ENCODE measurements around the gene CPXM1.
A peak's percentile ranks its signal among the peaks of the same experiment; 100 is the strongest.

Gene CPXM1

GRCh38 chr20:2804041-2804828 lies 3.8 kb upstream of the CPXM1 start:
- H3K4me3 ChIP-seq, result no peak overlapping the region
- H3K36me3 ChIP-seq (replicated peaks), result no peaks in the 10 kb centered on the region
- H3K4me1 ChIP-seq, result peaks cover 11% of the 10 kb centered on the region
- in situ Hi-C loops (cut with MboI; ENCODE audit: low sequenced_read_pairs), result no loop called here
- no peak for DNase-seq (ENCODE audit: low spot score in 2 of 2)
- no peaks in the 10 kb centered on the region for H3K9me3 ChIP-seq
- H3K27me3 ChIP-seq (ENCODE audit: low read depth), result no peaks in the 10 kb centered on the region

GRCh38 chr20:2801286-2801728 lies 880 bp upstream of the CPXM1 start:
- H3K9me3 ChIP-seq, result no peaks in the 10 kb centered on the region
- in situ Hi-C loops (cut with MboI; ENCODE audit: low sequenced_read_pairs), result no loop called here
- peaks cover 18% of the 10 kb centered on the region for H3K36me3 ChIP-seq (replicated peaks)
- H3K27me3 ChIP-seq (ENCODE audit: low read depth), result no peaks in the 10 kb centered on the region
- no peak for DNase-seq (ENCODE audit: low spot score in 2 of 2)
- peak overlapping the region; percentile 63 for H3K4me3 ChIP-seq
- peaks cover 11% of the 10 kb centered on the region for H3K4me1 ChIP-seq

GRCh38 chr20:2799688-2800520 lies 523 bp downstream of the CPXM1 start:
- peaks cover 32% of the 10 kb centered on the region for H3K36me3 ChIP-seq (replicated peaks)
- H3K9me3 ChIP-seq, result no peaks in the 10 kb centered on the region
- peaks cover 11% of the 10 kb centered on the region for H3K4me1 ChIP-seq
- peak overlapping the region; percentile 63 for H3K4me3 ChIP-seq
- DNase-seq (ENCODE audit: low spot score in 2 of 2), result peak; percentile 18 to 44
- in situ Hi-C loops (cut with MboI; ENCODE audit: low sequenced_read_pairs), result no loop called here
- H3K27me3 ChIP-seq (ENCODE audit: low read depth), result no peaks in the 10 kb centered on the region

- Histone ChIP-seq H3K9me3 (no peaks in the 10 kb centered on the region), H3K4me1 (peaks cover 11% of the 10 kb centered on the region), H3K4me3 (peak overlapping the region; percentile 63), H3K36me3 (replicated peaks) (peaks cover 33% of the 10 kb centered on the region), H3K27me3 (ENCODE audit: low read depth) (no peaks in the 10 kb centered on the region)
- no peak for DNase-seq (ENCODE audit: low spot score in 2 of 2)
- in situ Hi-C loops (cut with MboI; ENCODE audit: low sequenced_read_pairs), result no loop called here
These were observed 1.2 kb downstream of the CPXM1 start for GRCh38 chr20:2799271-2799670.

GRCh38 chr20:2798814-2799213 lies 1.6 kb downstream of the CPXM1 start:
- Histone ChIP-seq H3K9me3 (no peaks in the 10 kb centered on the region), H3K4me1 (peaks cover 11% of the 10 kb centered on the region), H3K27me3 (ENCODE audit: low read depth) (no peaks in the 10 kb centered on the region), H3K4me3 (no peak overlapping the region), H3K36me3 (replicated peaks) (peaks cover 33% of the 10 kb centered on the region)
- in situ Hi-C loops (cut with MboI; ENCODE audit: low sequenced_read_pairs), result no loop called here
- DNase-seq (ENCODE audit: low spot score in 2 of 2), result peak in 1 of 2 experiments; percentile 33

GRCh38 chr20:2798095-2798805 lies 2.2 kb downstream of the CPXM1 start:
- Histone ChIP-seq H3K4me3 (no peak overlapping the region), H3K27me3 (ENCODE audit: low read depth) (no peaks in the 10 kb centered on the region), H3K36me3 (replicated peaks) (peaks cover 33% of the 10 kb centered on the region), H3K9me3 (no peaks in the 10 kb centered on the region), H3K4me1 (peaks cover 11% of the 10 kb centered on the region)
- no peak for DNase-seq (ENCODE audit: low spot score in 2 of 2)
- in situ Hi-C loops (cut with MboI; ENCODE audit: low sequenced_read_pairs), result no loop called here

- in situ Hi-C loops (cut with MboI; ENCODE audit: low sequenced_read_pairs), result no loop called here
- no peak for DNase-seq (ENCODE audit: low spot score in 2 of 2)
- H3K4me1 ChIP-seq, result peaks cover 11% of the 10 kb centered on the region
These were observed 3.1 kb downstream of the CPXM1 start for GRCh38 chr20:2797136-2797983.

GRCh38 chr20:2796011-2796660 lies 4.3 kb downstream of the CPXM1 start:
- Histone ChIP-seq H3K4me1 (peaks cover 6% of the 10 kb centered on the region), H3K27me3 (ENCODE audit: low read depth) (no peaks in the 10 kb centered on the region), H3K4me3 (no peak overlapping the region), H3K36me3 (replicated peaks) (peaks cover 33% of the 10 kb centered on the region), H3K9me3 (no peaks in the 10 kb centered on the region)
- in situ Hi-C loops (cut with MboI; ENCODE audit: low sequenced_read_pairs), result no loop called here
- DNase-seq (ENCODE audit: low spot score in 2 of 2), result no peak

More at GRCh38 chr20:2797136-2797983, 3.1 kb downstream of the CPXM1 start:
- no peaks in the 10 kb centered on the region for H3K27me3 ChIP-seq (ENCODE audit: low read depth)
- H3K9me3 ChIP-seq, result no peaks in the 10 kb centered on the region
- peaks cover 33% of the 10 kb centered on the region for H3K36me3 ChIP-seq (replicated peaks)
- H3K4me3 ChIP-seq, result no peak overlapping the region

- in situ Hi-C loops (cut with MboI; ENCODE audit: low sequenced_read_pairs), result no loop called here
- Histone ChIP-seq H3K36me3 (replicated peaks) (peaks cover 33% of the 10 kb centered on the region), H3K9me3 (no peaks in the 10 kb centered on the region), H3K27me3 (ENCODE audit: low read depth) (no peaks in the 10 kb centered on the region), H3K4me1 (peaks cover 2% of the 10 kb centered on the region; the same call in 1 of the 2 replicates), H3K4me3 (no peak overlapping the region)
- no peak for DNase-seq (ENCODE audit: low spot score in 2 of 2)
These were observed 5.0 kb downstream of the CPXM1 start for GRCh38 chr20:2795451-2795850.

GRCh38 chr20:2794866-2795447 lies 5.5 kb downstream of the CPXM1 start:
- H3K4me3 ChIP-seq, result no peak overlapping the region
- H3K36me3 ChIP-seq (replicated peaks), result peaks cover 33% of the 10 kb centered on the region
- no peaks in the 10 kb centered on the region for H3K9me3 ChIP-seq
- DNase-seq (ENCODE audit: low spot score in 2 of 2), result no peak
- H3K4me1 ChIP-seq, result peaks cover 2% of the 10 kb centered on the region; the same call in 1 of the 2 replicates
- no peaks in the 10 kb centered on the region for H3K27me3 ChIP-seq (ENCODE audit: low read depth)
- in situ Hi-C loops (cut with MboI; ENCODE audit: low sequenced_read_pairs), result no loop called here

- in situ Hi-C loops (cut with MboI; ENCODE audit: low sequenced_read_pairs), result no loop called here
- no peak overlapping the region for H3K4me3 ChIP-seq
- H3K9me3 ChIP-seq, result no peaks in the 10 kb centered on the region
- peaks cover 33% of the 10 kb centered on the region for H3K36me3 ChIP-seq (replicated peaks)
- no peak for DNase-seq (ENCODE audit: low spot score in 2 of 2)
- H3K4me1 ChIP-seq, result no peaks in the 10 kb centered on the region; the same call in 1 of the 2 replicates
- H3K27me3 ChIP-seq (ENCODE audit: low read depth), result no peaks in the 10 kb centered on the region
These were observed 6.2 kb downstream of the CPXM1 start for GRCh38 chr20:2794202-2794748.

- no peak overlapping the region for H3K4me3 ChIP-seq
- H3K27me3 ChIP-seq (ENCODE audit: low read depth), result no peaks in the 10 kb centered on the region
- H3K4me1 ChIP-seq, result no peaks in the 10 kb centered on the region
- in situ Hi-C loops (cut with MboI; ENCODE audit: low sequenced_read_pairs), result no loop called here
- H3K36me3 ChIP-seq (replicated peaks), result peaks cover 30% of the 10 kb centered on the region
- DNase-seq (ENCODE audit: low spot score in 2 of 2), result no peak
- no peaks in the 10 kb centered on the region for H3K9me3 ChIP-seq
These were observed 7.0 kb downstream of the CPXM1 start for GRCh38 chr20:2793471-2793870.

Measured in HAP-1 (cell line).